ENCODE measurements around the gene CDC45. TPM values are rescaled to one million over a fixed set of nuclear protein-coding genes. Genes with fewer than 3 reads are reported as not detected.

Gene CDC45
- total RNA-seq, 4 donors from 2014 or later = 0.95 to 1.4 (median 1.2) TPM; not detected in 1

- TF ChIP-seq CTCF (IDR thresholded peaks at IDR 0.05) = no peak
Measured at GRCh38 chr22:19569276-19569640, 89.5 kb downstream of the CDC45 start.

GRCh38 chr22:19569976-19570375 is 90.3 kb downstream of the CDC45 start:
- ATAC-seq (ENCODE audit: low FRiP score) (no peak), DNase-seq (ENCODE audit: low spot score) (no peak)
- no peak for TF ChIP-seq CTCF (IDR thresholded peaks at IDR 0.05)

More at GRCh38 chr22:19569276-19569640, 89.5 kb downstream of the CDC45 start:
- no peak for DNase-seq (ENCODE audit: low spot score)
- ATAC-seq (ENCODE audit: low FRiP score) = no peak

Other genes starting within 250 kb of the CDC45 start
- 10 to 100 TPM in 1 of 4 donors, 1 to 10 TPM in 3; 5.0 to 14.3 (median 5.9) TPM for gene CLTCL1, start 188.2 kb upstream of the CDC45 start, total RNA-seq
- gene HIRA, start 48.2 kb upstream of the CDC45 start, total RNA-seq = 10 to 100 TPM; 20.8 to 32.7 (median 22.6) TPM
- gene MRPL40, start 47.4 kb upstream of the CDC45 start, total RNA-seq = 10 to 100 TPM; 17.3 to 25.9 (median 24.0) TPM
- 10 to 100 TPM; 52.7 to 75.3 (median 57.3) TPM for gene C22orf39, start 32.2 kb upstream of the CDC45 start, total RNA-seq
- 10 to 100 TPM; 32.3 to 47.5 (median 40.3) TPM for gene UFD1, start 727 bp upstream of the CDC45 start, total RNA-seq
- gene CLDN5, start 44.5 kb downstream of the CDC45 start, total RNA-seq = 100 to 1,000 TPM in 2 of 4 donors, 10 to 100 TPM in 2; 67.6 to 367 (median 162) TPM
- 10 to 100 TPM in 1 of 4 donors, 1 to 10 TPM in 3; 3.7 to 19.1 (median 5.9) TPM for gene SEPTIN5, start 234.6 kb downstream of the CDC45 start, total RNA-seq
- 1 to 10 TPM in 2 of 4 donors, under 1 TPM in 2; 0.88 to 9.3 (median 1.4) TPM for gene GP1BB, start 243.6 kb downstream of the CDC45 start, total RNA-seq

All from omental fat pad (tissue), 4 donors.